ENCODE data around the gene RCAN2.

Gene RCAN2

GRCh38 chr6:46453741-46454316 lies 37.4 kb downstream of the RCAN2 start:
- no peak overlapping the region for H3K27ac ChIP-seq

GRCh38 chr6:46453216-46453615 lies 38.0 kb downstream of the RCAN2 start:
- TF ChIP-seq CTCF (conservative IDR thresholded peaks at IDR 0.05) (no peak), ZFX (IDR thresholded peaks at IDR 0.05) (no peak)
- no peak overlapping the region for H3K27ac ChIP-seq

More at GRCh38 chr6:46453741-46454316, 37.4 kb downstream of the RCAN2 start:
- no peak for TF ChIP-seq CTCF (conservative IDR thresholded peaks at IDR 0.05)
- TF ChIP-seq ZFX (IDR thresholded peaks at IDR 0.05), result no peak

GRCh38 chr6:46452312-46452917 lies 38.8 kb downstream of the RCAN2 start:
- no peak overlapping the region for H3K27ac ChIP-seq
- TF ChIP-seq CTCF (conservative IDR thresholded peaks at IDR 0.05) (no peak), ZFX (IDR thresholded peaks at IDR 0.05) (no peak)

GRCh38 chr6:46451343-46451742 lies 39.9 kb downstream of the RCAN2 start:
- TF ChIP-seq CTCF (conservative IDR thresholded peaks at IDR 0.05) (no peak), ZFX (IDR thresholded peaks at IDR 0.05) (no peak)
- no peak overlapping the region for H3K27ac ChIP-seq

- TF ChIP-seq ZFX (IDR thresholded peaks at IDR 0.05) (no peak), CTCF (conservative IDR thresholded peaks at IDR 0.05) (no peak)
- H3K27ac ChIP-seq, result no peak overlapping the region
Observed at GRCh38 chr6:46444772-46445454, 46.3 kb downstream of the RCAN2 start.

GRCh38 chr6:46443623-46444022 lies 47.6 kb downstream of the RCAN2 start:
- TF ChIP-seq CTCF (conservative IDR thresholded peaks at IDR 0.05) (no peak), ZFX (IDR thresholded peaks at IDR 0.05) (no peak)
- no peak overlapping the region for H3K27ac ChIP-seq

- TF ChIP-seq ZFX (IDR thresholded peaks at IDR 0.05) (no peak), CTCF (conservative IDR thresholded peaks at IDR 0.05) (no peak)
- H3K27ac ChIP-seq, result no peak overlapping the region
Observed at GRCh38 chr6:46440641-46441040, 50.6 kb downstream of the RCAN2 start.
